IPS DF 6.9 (cell line): ENCODE data around the gene PLEKHA3.

Experiments
- DNase-seq: peaks from one replicate; pipeline ENCODE4 v3.0.0-alpha.2; 2013; ENCODE audit warnings: low read depth, low spot score
- H3K27ac ChIP-seq: one replicate; pipeline ENCODE4 v1.5.1; 2013; ENCODE audit warnings: low read length, control low read depth
- H3K27me3 ChIP-seq: 2 replicates; pipeline ENCODE4 v1.6.1; 2013; ENCODE audit warnings: mild to moderate bottlenecking, low read length; ENCODE audit not compliant: control insufficient read depth, insufficient read depth
- H3K36me3 ChIP-seq: 2 replicates; pipeline ENCODE4 v1.6.1; 2013; ENCODE audit warnings: low read length; ENCODE audit not compliant: control insufficient read depth, insufficient read depth
- H3K4me1 ChIP-seq: 2 replicates; pipeline ENCODE4 v1.6.1; 2013; ENCODE audit warnings: low read length; ENCODE audit not compliant: control insufficient read depth, insufficient read depth
- H3K4me3 ChIP-seq: 2 replicates; pipeline ENCODE4 v1.5.1; 2013; ENCODE audit warnings: mild to moderate bottlenecking, low read length
- H3K9me3 ChIP-seq: 2 replicates; pipeline ENCODE4 v1.6.1; 2013; ENCODE audit warnings: low read length, inconsistent platforms; ENCODE audit not compliant: control insufficient read depth, insufficient read depth
- WGBS: extraction: QIAGEN DNeasy Blood & Tissue Kit; methylation state at CpG from one replicate; pipeline ENCODE4 v1.1.7; 2013; ENCODE audit warnings: mixed read lengths, missing lambda C conversion rate; ENCODE audit not compliant: insufficient read length, insufficient coverage; 5-methylcytosine and 5-hydroxymethylcytosine counted together

PLEKHA3 gene

DNA sequence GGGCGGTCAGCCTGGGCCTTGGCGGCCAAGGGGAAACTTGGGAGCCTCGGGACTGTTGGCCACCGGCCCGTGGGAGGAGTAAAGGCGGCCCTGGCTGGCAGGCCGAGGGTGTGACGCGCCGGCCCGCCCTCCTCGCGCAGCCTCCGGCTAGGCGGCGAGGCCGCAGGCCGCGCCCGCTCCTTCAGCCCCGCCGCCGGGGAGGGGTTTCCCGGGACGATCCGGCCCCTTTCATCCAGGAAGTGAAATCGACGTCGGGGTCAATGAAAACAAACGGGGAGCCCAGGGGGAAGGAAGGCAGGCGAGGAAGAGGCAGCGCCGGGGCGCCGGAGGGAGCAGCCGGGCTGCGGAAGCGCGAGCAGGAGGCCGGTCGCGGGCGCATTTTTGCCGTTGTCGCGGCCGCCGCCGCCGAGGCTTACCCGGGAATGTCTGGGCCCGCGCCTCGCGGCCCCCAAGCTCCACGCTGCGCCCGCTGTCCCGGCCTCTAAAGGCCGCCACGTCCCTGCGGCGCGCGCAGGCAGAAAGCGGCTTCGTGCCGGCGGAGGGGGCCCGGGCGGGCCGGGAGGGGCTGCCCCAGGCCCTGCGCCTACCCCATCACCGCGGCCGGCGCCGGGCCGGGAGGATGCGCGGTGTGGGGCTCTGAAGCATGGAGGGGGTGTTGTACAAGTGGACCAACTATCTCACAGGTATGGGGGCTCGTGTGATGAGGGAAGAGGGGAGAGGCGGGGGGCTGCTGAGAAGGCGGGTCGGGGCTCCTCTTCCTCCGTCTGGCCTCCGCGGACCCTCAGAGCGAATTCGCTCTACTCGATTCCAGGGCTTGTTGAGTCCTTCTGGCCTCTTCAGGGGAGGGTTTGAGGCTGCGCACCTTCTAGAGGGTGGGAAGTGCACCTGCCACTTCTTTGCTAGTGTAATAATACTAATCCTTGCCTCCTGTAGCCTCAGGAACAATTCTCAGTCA is at the start of gene PLEKHA3:
PLEKHA3 (plus strand) TSS at position 231 of the 955 bp plus-strand sequence; CDS start at position 644, 413 bp downstream.
- no peaks in the 10 kb centered on the region; the same call in 1 of the 2 replicates for H3K27me3 ChIP-seq
- H3K36me3 ChIP-seq = no peaks in the 10 kb centered on the region
- no peak for DNase-seq
- peak within 1 kb of the TSS; percentile 62; the same call in 1 of the 2 replicates for H3K4me3 ChIP-seq
- H3K4me1 ChIP-seq = 0 out of 2 replicates have a peak, but pooled peaks cover 1% of the 10 kb centered on the region
- no peak within 1 kb of the TSS for H3K27ac ChIP-seq
- H3K9me3 ChIP-seq = no peaks in the 10 kb centered on the region
- WGBS = no CpG with 5 or more reads among the region's 92 CpGs

GRCh38 chr2:178436662-178437061 is 43.6 kb upstream of the PLEKHA3 start:
- no CpG with 5 or more reads among the region's 2 CpGs for WGBS
- DNase-seq = no peak
- Histone ChIP-seq H3K4me3 (no peak overlapping the region), H3K4me1 (no peaks in the 10 kb centered on the region), H3K27ac (no peak overlapping the region), H3K9me3 (no peaks in the 10 kb centered on the region), H3K27me3 (no peaks in the 10 kb centered on the region), H3K36me3 (peaks cover 12% of the 10 kb centered on the region; the same call in 1 of the 2 replicates)

DNA sequence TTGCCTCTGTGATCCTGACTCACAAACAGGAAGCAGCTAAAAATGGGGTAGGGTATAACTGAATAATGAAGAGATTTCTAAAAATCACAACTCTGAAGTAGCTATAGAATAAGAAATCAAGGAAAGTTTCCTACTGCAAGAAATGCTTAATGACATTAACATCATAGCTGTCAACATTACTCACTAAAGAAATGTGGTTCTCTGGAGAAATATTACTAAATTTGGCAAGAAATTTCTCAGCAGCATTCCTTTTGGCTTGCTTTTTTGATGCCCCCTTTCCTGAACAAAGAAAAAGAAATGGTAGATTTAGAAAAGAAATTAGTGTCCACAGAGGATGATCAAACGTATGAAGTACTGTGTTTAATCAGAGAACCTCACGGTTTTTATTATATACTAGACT is 38.8 kb upstream of the PLEKHA3 start:
- DNase-seq = no peak
- Histone ChIP-seq H3K27ac (no peak overlapping the region), H3K4me1 (no peaks in the 10 kb centered on the region), H3K9me3 (no peaks in the 10 kb centered on the region), H3K36me3 (peaks cover 11% of the 10 kb centered on the region), H3K27me3 (no peaks in the 10 kb centered on the region), H3K4me3 (no peak overlapping the region)
- WGBS = no CpG with 5 or more reads among the region's 2 CpGs

DNA sequence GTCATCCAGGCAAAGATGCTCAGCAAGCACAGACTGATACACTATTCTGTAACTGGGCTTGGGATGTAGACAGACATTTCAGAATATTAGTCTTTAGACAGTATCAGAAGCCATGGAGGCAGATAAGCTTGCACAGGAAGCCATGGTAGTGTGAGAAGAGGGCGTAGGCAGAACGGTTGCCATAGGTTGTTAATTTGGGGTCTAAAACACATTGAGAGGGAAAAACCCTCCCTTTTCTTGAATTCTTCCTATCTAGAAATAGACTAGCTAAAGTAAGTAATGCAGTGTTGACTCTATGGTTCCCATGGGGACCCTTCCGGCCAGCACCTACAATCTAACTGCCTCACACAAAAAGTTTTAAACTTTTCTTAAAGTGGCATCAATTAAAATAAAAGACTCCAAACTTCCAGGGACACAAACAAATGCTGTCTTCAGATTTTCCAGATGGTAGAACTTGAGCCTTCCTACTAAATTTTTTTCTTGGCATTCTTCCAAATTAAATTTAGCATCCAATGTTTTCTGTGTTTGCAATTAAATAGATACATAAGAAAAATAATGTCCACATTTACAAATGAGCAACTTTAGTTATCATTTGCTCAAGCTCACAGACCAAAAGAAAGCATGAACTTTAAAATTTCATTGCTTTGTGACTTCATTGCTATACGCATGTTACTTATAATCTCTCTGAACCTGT is 31.1 kb upstream of the PLEKHA3 start:
- H3K4me3 ChIP-seq = no peak overlapping the region
- H3K27ac ChIP-seq = no peak overlapping the region

DNA sequence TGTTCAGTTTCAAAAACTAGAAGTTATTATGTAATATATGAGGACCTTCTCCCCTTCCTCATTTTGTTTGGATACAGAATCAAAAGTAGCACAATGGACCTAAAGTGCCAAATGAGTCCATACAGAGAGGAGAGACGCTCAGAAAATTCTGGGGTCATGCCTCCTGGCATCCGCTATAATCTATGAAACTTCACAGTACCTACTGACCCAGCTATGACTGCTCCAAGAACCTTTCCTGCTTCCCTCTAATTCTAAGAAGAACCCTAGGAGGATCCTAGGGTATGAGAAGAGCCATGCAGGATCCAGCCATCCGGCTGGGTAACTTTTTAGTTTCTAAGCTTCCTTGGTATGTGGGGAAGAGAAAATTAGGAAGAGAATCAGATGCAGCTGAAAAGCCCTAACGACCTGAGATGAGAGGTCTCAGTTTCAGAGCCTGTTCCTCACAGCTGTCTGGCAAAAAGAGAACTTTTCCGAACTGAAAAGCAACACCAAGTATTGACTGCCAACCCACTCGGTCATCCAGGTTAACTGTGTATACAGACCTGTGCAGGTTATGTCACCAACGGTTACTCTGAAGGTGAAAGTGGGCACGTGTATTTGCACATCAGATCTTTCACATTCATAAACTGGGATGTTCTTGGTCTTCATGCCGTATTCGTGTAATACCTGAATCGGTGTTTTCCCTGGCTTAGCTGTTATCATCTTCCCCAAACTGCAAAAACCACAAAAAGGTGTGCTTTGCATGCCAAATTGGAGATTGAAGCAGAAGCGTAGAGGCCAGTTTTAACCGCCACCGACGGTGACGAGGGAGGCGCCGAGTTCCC is 30.3 kb upstream of the PLEKHA3 start:
- no peaks in the 10 kb centered on the region for H3K4me1 ChIP-seq
- no CpG with 5 or more reads among the region's 18 CpGs for WGBS
- no peaks in the 10 kb centered on the region for H3K27me3 ChIP-seq

More for the DNA sequence above, 31.1 kb upstream of the PLEKHA3 start:
- H3K9me3 ChIP-seq = no peaks in the 10 kb centered on the region
- H3K36me3 ChIP-seq = peaks cover 6% of the 10 kb centered on the region
- WGBS = no CpG with 5 or more reads among the region's 4 CpGs
- no peaks in the 10 kb centered on the region for H3K4me1 ChIP-seq
- H3K27me3 ChIP-seq = no peaks in the 10 kb centered on the region
- no peak for DNase-seq

GRCh38 chr2:178450524-178450773 is 29.8 kb upstream of the PLEKHA3 start:
- Histone ChIP-seq H3K4me3 (peak overlapping the region; percentile 56), H3K4me1 (no peaks in the 10 kb centered on the region), H3K36me3 (peaks cover 5% of the 10 kb centered on the region), H3K9me3 (no peaks in the 10 kb centered on the region), H3K27ac (no peak overlapping the region), H3K27me3 (no peaks in the 10 kb centered on the region)
- DNase-seq = peak; percentile 43
- WGBS = no CpG with 5 or more reads among the region's 25 CpGs

More for the DNA sequence above, 30.3 kb upstream of the PLEKHA3 start:
- peaks cover 6% of the 10 kb centered on the region for H3K36me3 ChIP-seq
- no peak overlapping the region for H3K27ac ChIP-seq
- H3K9me3 ChIP-seq = no peaks in the 10 kb centered on the region
- peak overlapping the region; percentile 56 for H3K4me3 ChIP-seq
- DNase-seq = no peak

GRCh38 chr2:178450774-178451525 is 29.3 kb upstream of the PLEKHA3 start, which contains the start of the genes PJVK and PRKRA:
PJVK (plus strand) TSS chr2:178451378; CDS start chr2:178453410, 2,032 bp downstream.
PRKRA (minus strand) TSS chr2:178451175; CDS start chr2:178451030, 145 bp downstream.
- peak; percentile 75 for DNase-seq
- Histone ChIP-seq H3K36me3 (peaks cover 3% of the 10 kb centered on the region), H3K9me3 (no peaks in the 10 kb centered on the region), H3K27me3 (no peaks in the 10 kb centered on the region), H3K4me3 (peak within 1 kb of the TSS; percentile 56), H3K4me1 (no peaks in the 10 kb centered on the region), H3K27ac (no peak within 1 kb of the TSS)
- WGBS = no CpG with 5 or more reads among the region's 76 CpGs

GRCh38 chr2:178452334-178452733 is 27.9 kb upstream of the PLEKHA3 start:
- Histone ChIP-seq H3K27ac (no peak overlapping the region), H3K36me3 (peaks cover 3% of the 10 kb centered on the region; the same call in 1 of the 2 replicates), H3K27me3 (no peaks in the 10 kb centered on the region), H3K4me1 (no peaks in the 10 kb centered on the region), H3K9me3 (no peaks in the 10 kb centered on the region), H3K4me3 (no peak overlapping the region)
- no CpG with 5 or more reads among the region's 2 CpGs for WGBS
- DNase-seq = no peak

DNA sequence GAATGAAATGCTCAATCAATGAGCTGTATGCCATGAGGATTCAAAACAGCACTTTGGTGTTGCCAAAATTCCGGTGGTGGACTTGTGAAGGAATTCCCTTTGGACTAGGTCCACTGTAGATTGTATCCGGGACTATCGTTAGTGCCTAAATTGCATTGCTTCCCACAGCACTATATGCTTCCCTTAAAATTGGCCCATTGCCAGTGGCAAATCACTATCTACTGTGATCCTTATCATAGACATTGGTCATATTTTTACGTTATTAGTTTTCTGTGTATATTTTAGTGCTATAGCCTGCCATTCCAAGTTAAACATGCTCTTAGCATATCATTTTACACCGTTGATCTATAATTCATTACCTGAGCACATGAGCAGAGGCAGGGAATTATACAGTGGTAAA is 27.4 kb upstream of the PLEKHA3 start:
- no CpG with 5 or more reads among the region's 5 CpGs for WGBS
- Histone ChIP-seq H3K4me3 (no peak overlapping the region), H3K27ac (no peak overlapping the region), H3K27me3 (no peaks in the 10 kb centered on the region), H3K4me1 (no peaks in the 10 kb centered on the region), H3K9me3 (no peaks in the 10 kb centered on the region), H3K36me3 (peaks cover 3% of the 10 kb centered on the region; the same call in 1 of the 2 replicates)
- no peak for DNase-seq
